H1 (cell line): ENCODE measurements around the gene DRC1. TPM values are rescaled to one million over a fixed set of nuclear protein-coding genes. Genes with fewer than 3 reads are reported as not detected.

Source experiments
- CTCF ChIA-PET: fragments of 300-600 bp; sonication (Branson Sonifier 250); formaldehyde crosslinking; loops from one replicate; lab custom pipeline; 2021; ENCODE audit not compliant: partially characterized antibody; lab: Charles Lee
- POLR2A ChIA-PET: fragments of 300-600 bp; sonication (Branson Sonifier 250); formaldehyde crosslinking; loops from one replicate; lab custom pipeline; 2021; ENCODE audit warnings: inconsistent platforms; ENCODE audit not compliant: partially characterized antibody; lab: Charles Lee
- DNase-seq, 2 experiments: peaks; one replicate each; pipeline versions ENCODE4 v3.0.0 to v3.0.0-alpha.2; 2010 to 2022; ENCODE audit warnings: low spot score in 2 of 2, low read depth in 1 of 2, mixed read lengths in 1 of 2
- FAIRE-seq: peaks from 2 replicates; lab custom pipeline; 2011; peaks lifted over from hg19 to GRCh38; lab: Jason Lieb, UNC
- H2AFZ ChIP-seq: 2 replicates; pipeline ENCODE4 v1.8.1; 2012; ENCODE audit warnings: low read length, inconsistent platforms
- H2AK5ac ChIP-seq: 2 replicates; pipeline ENCODE4 v1.6.1; 2013; ENCODE audit warnings: low read depth, low read length
- H2BK120ac ChIP-seq: replicated peaks from 2 replicates; pipeline ENCODE3; 2013; ENCODE audit warnings: low read depth, low read length, inconsistent platforms
- H2BK12ac ChIP-seq: 2 replicates; pipeline ENCODE4 v1.6.1; 2013; ENCODE audit warnings: low read depth, low read length
- H2BK15ac ChIP-seq: 2 replicates; pipeline ENCODE4 v1.6.1; 2013; ENCODE audit warnings: low read length
- H2BK20ac ChIP-seq: 2 replicates; pipeline ENCODE4 v1.6.1; 2013; ENCODE audit warnings: low read length
- H2BK5ac ChIP-seq: 2 replicates; pipeline ENCODE4 v1.6.1; 2013; ENCODE audit warnings: low read depth, low read length
- H3K14ac ChIP-seq: 2 replicates; pipeline ENCODE4 v1.6.1; 2013; ENCODE audit warnings: inconsistent platforms; ENCODE audit not compliant: insufficient read length
- H3K18ac ChIP-seq: 2 replicates; pipeline ENCODE4 v1.6.1; 2013; ENCODE audit warnings: low read length; ENCODE audit errors: extremely low read depth
- H3K23ac ChIP-seq: 2 replicates; pipeline ENCODE4 v1.6.1; 2013; ENCODE audit warnings: inconsistent platforms; ENCODE audit not compliant: insufficient read length
- H3K23me2 ChIP-seq: 2 replicates; pipeline ENCODE4 v1.6.1; 2013; ENCODE audit warnings: low read depth, low read length
- H3K27ac ChIP-seq: 2 replicates; pipeline ENCODE4 v1.6.1; 2011; ENCODE audit warnings: low read depth, low read length, inconsistent platforms
- H3K27me3 ChIP-seq, 4 experiments: replicated peaks in 1 of 4; 1 replicate in 1 of 4; 2 replicates in 3 of 4; pipeline versions ENCODE4 v1.6.1 to v1.8.1; 2011 to 2013; ENCODE audit warnings: low read length in 3 of 4, mild to moderate bottlenecking in 3 of 4, inconsistent platforms in 2 of 4, mixed read lengths in 2 of 4, moderate library complexity in 1 of 4; ENCODE audit not compliant: control insufficient read depth in 3 of 4, insufficient read depth in 3 of 4; ENCODE audit errors: extremely low read depth in 1 of 4
- H3K36me3 ChIP-seq, 4 experiments: 2 replicates each; pipeline versions ENCODE4 v1.6.1 to v1.8.1; 2011 to 2013; ENCODE audit warnings: mild to moderate bottlenecking in 4 of 4, low read length in 3 of 4, moderate library complexity in 2 of 4, control low read depth in 1 of 4, inconsistent platforms in 1 of 4; ENCODE audit not compliant: insufficient read depth in 4 of 4, control insufficient read depth in 2 of 4
- H3K4ac ChIP-seq: replicated peaks from 2 replicates; pipeline ENCODE3; 2013; ENCODE audit warnings: low read length, low read depth, mixed read lengths, inconsistent platforms; ENCODE audit not compliant: insufficient read length
- H3K4me1 ChIP-seq, 4 experiments: replicated peaks in 1 of 4; 1 replicate in 1 of 4; 2 replicates in 3 of 4; pipeline versions ENCODE4 v1.6.1 to v1.8.1; 2011 to 2013; ENCODE audit warnings: low read length in 3 of 4, inconsistent platforms in 2 of 4, mixed read lengths in 1 of 4; ENCODE audit not compliant: insufficient read depth in 4 of 4, control insufficient read depth in 3 of 4
- H3K4me2 ChIP-seq, 2 experiments: 2 replicates each; pipeline versions ENCODE4 v1.6.1 to v1.8.1; 2011 to 2013; ENCODE audit warnings: low read depth in 2 of 2, low read length in 2 of 2, control low read depth in 1 of 2, inconsistent platforms in 1 of 2, mild to moderate bottlenecking in 1 of 2; ENCODE audit not compliant: insufficient read depth in 1 of 2
- H3K4me3 ChIP-seq, 4 experiments: fragments of 200-600, 300-600 bp in 1 of 4; sonication (generic), shearing (Covaris generic), sonication (Bioruptor Twin) in 1 of 4; 2 replicates each; pipeline versions ENCODE4 v1.5.1 to v1.8.1; 2011 to 2016; ENCODE audit warnings: low read length in 4 of 4, low read depth in 3 of 4, control low read depth in 2 of 4, inconsistent platforms in 2 of 4, mild to moderate bottlenecking in 2 of 4, mixed read lengths in 1 of 4, moderate library complexity in 1 of 4; ENCODE audit not compliant: insufficient read depth in 2 of 4; ENCODE audit errors: extremely low read depth in 1 of 4
- H3K56ac ChIP-seq: replicated peaks from 2 replicates; pipeline ENCODE3; 2013; ENCODE audit warnings: low read depth, mild to moderate bottlenecking, mixed read lengths, low read length, inconsistent platforms; ENCODE audit not compliant: insufficient read length
- H3K79me1 ChIP-seq: 2 replicates; pipeline ENCODE4 v1.6.1; 2013; ENCODE audit warnings: low read depth, low read length, control low read depth
- H3K79me2 ChIP-seq, 2 experiments: 2 replicates each; pipeline versions ENCODE4 v1.6.1 to v1.8.1; 2012 to 2013; ENCODE audit warnings: low read length in 2 of 2, mild to moderate bottlenecking in 2 of 2, inconsistent platforms in 1 of 2; ENCODE audit not compliant: insufficient read depth in 2 of 2, control insufficient read depth in 1 of 2
- H3K9ac ChIP-seq, 4 experiments: replicated peaks in 1 of 4; 1 replicate in 1 of 4; 2 replicates in 3 of 4; pipeline versions ENCODE4 v1.6.1 to v1.8.1; 2011 to 2013; ENCODE audit warnings: low read depth in 3 of 4, low read length in 3 of 4, control low read depth in 2 of 4, mild to moderate bottlenecking in 2 of 4, moderate library complexity in 2 of 4, inconsistent platforms in 1 of 4; ENCODE audit errors: extremely low read depth in 1 of 4
- H3K9me3 ChIP-seq, 2 experiments: 2 replicates each; pipeline versions ENCODE4 v1.6.1 to v1.8.1; 2012 to 2013; ENCODE audit warnings: mild to moderate bottlenecking in 2 of 2, moderate library complexity in 2 of 2, control low read depth in 1 of 2, inconsistent platforms in 1 of 2, low read depth in 1 of 2, low read length in 1 of 2, mixed read lengths in 1 of 2; ENCODE audit not compliant: insufficient read depth in 2 of 2
- H4K20me1 ChIP-seq, 2 experiments: replicated peaks in 1 of 2; 2 replicates each; pipeline versions ENCODE3 to v1.8.1; 2011 to 2013; ENCODE audit warnings: inconsistent platforms in 2 of 2, low read length in 2 of 2, mild to moderate bottlenecking in 1 of 2; ENCODE audit not compliant: insufficient read depth in 2 of 2, control insufficient read depth in 1 of 2
- H4K5ac ChIP-seq: 2 replicates; pipeline ENCODE4 v1.6.1; 2013; ENCODE audit warnings: low read length, low read depth, mixed read lengths, inconsistent platforms; ENCODE audit not compliant: insufficient read length
- H4K8ac ChIP-seq: 2 replicates; pipeline ENCODE4 v1.8.0; 2013; ENCODE audit warnings: mild to moderate bottlenecking, moderate library complexity, low read length, inconsistent platforms; ENCODE audit not compliant: insufficient read depth; ENCODE audit errors: extremely low read depth
- H4K91ac ChIP-seq: replicated peaks from 2 replicates; pipeline ENCODE3; 2013; ENCODE audit warnings: low read length, mixed read lengths, inconsistent platforms; ENCODE audit not compliant: insufficient read length
- CBX5 ChIP-seq: fragments of 300-800, 300-1000 bp; sonication (generic); IDR thresholded peaks from 2 replicates; pipeline ENCODE4 v1.7.1; 2016; ENCODE audit warnings: antibody characterized with exemption, low read length, low read depth
- EP300 ChIP-seq, 2 experiments: IDR thresholded peaks; 1 replicate in 1 of 2; 2 replicates in 1 of 2; pipeline ENCODE4 v1.6.1; 2011 to 2012; ENCODE audit warnings: low read depth in 2 of 2, low read length in 2 of 2, mild to moderate bottlenecking in 2 of 2, borderline replicate concordance in 1 of 2, inconsistent platforms in 1 of 2, moderate library complexity in 1 of 2
- HDAC2 ChIP-seq, 2 experiments: fragments of 300-600 bp in 1 of 2; sonication (generic) in 1 of 2; IDR thresholded peaks; 2 replicates each; pipeline ENCODE4 v1.6.1; 2011 to 2012; ENCODE audit warnings: low read depth in 2 of 2, low read length in 2 of 2, mild to moderate bottlenecking in 2 of 2, moderate library complexity in 2 of 2, borderline replicate concordance in 1 of 2, inconsistent platforms in 1 of 2
- NANOG ChIP-seq: IDR thresholded peaks from 2 replicates; pipeline ENCODE4 v1.6.1; 2011; ENCODE audit warnings: low read length, low read depth, mild to moderate bottlenecking, inconsistent platforms; ENCODE audit not compliant: insufficient read depth, poor library complexity, severe bottlenecking
- RFX5 ChIP-seq: IDR thresholded peaks from 2 replicates; pipeline ENCODE4 v1.6.1; 2011; ENCODE audit warnings: low read depth, low read length, improper control_type of control experiment, borderline replicate concordance
- WGBS, 2 experiments: shearing (Covaris generic) in 1 of 2; methylation state at CpG; one replicate each; pipeline versions ENCODE4 v1.1.6 to v1.1.7; 2013 to 2015; ENCODE audit warnings: low lambda C conversion rate in 2 of 2, mixed read lengths in 2 of 2, inconsistent platforms in 1 of 2, low coverage in 1 of 2, missing lambda C conversion rate in 1 of 2; ENCODE audit not compliant: insufficient replicate concordance in 2 of 2, insufficient coverage in 1 of 2, insufficient read length in 1 of 2; ENCODE audit errors: extremely low coverage in 1 of 2, missing lambda C conversion rate in 1 of 2; 5-methylcytosine and 5-hydroxymethylcytosine counted together
- polyA plus RNA-seq, 7 experiments: library from polyadenylated mRNA; depleted of rRNA in 3 of 7; stranded (reverse) in 5 of 7; unstranded in 2 of 7; fragments of >200 nt in 5 of 7; fragments of 200-250 nt in 2 of 7; gene quantifications; 1 replicate in 5 of 7; 2 replicates in 1 of 7; 4 replicates in 1 of 7; pipeline versions ENCODE4 v1.2.1 to v1.2.3, GENCODE V29; 2011 to 2013; ENCODE audit warnings: missing spikeins in 2 of 7, mixed read lengths in 2 of 7
- total RNA-seq: library from RNA; stranded (reverse); fragmentation: NEBNext Ultra II Directional; extraction: Animal tissue kit (Norgen Biotek cat#: 25700); gene quantifications from 2 replicates; pipeline ENCODE4 v1.2.1, GENCODE V29; 2021

Gene DRC1
- total and polyA plus RNA-seq, 2 of the 8 experiments (the other 6 are each of a cell fraction or from before 2014, with no cell fraction given), result 0.08 TPM; not detected in 1

- Histone ChIP-seq H2BK15ac (no peak overlapping the region), H3K9ac (no peak overlapping the region), H4K20me1 (no peaks in the 10 kb centered on the region), H3K56ac (no peak overlapping the region), H4K91ac (no peak overlapping the region), H2AFZ (no peak overlapping the region), H3K4me3 (no peak overlapping the region), H3K18ac (no peak overlapping the region), H3K27me3 (no peaks in the 10 kb centered on the region), H3K79me2 (no peaks in the 10 kb centered on the region), H2AK5ac (no peak overlapping the region), H2BK12ac (no peak overlapping the region), H4K8ac (no peak overlapping the region)
- no peak for FAIRE-seq
- CTCF ChIA-PET, result interaction anchor here (0.8 to 2.6 kb wide), 4 partner anchors 12 to 21 kb away, joined by 3 to 9 read pairs (median 8); no protein-coding TSS in a partner anchor
- no peak for TF ChIP-seq NANOG
- TF ChIP-seq CBX5, result no peak
- TF ChIP-seq RFX5, result no peak
- TF ChIP-seq HDAC2 (IDR thresholded peaks at IDR 0.05; ENCODE audit: borderline replicate concordance in 1 of 2, low read depth in 2 of 2, low read length in 2 of 2), result no peak
- TF ChIP-seq EP300 (IDR thresholded peaks at IDR 0.05; ENCODE audit: borderline replicate concordance in 1 of 2, low read depth in 2 of 2, low read length in 2 of 2), result no peak
- TF ChIP-seq, all 59 proteins: peak for 0
- peak in 1 of 2 experiments; percentile 43 for DNase-seq
- H3K14ac ChIP-seq, result no peak overlapping the region
- no peak overlapping the region for H2BK5ac ChIP-seq
- WGBS, 2 experiments, result 91% methylated on average over 9 of the region's 9 CpGs; no CpG with 5 or more reads in 1 of the 2 experiments
- H3K4ac ChIP-seq, result no peak overlapping the region
- no peaks in the 10 kb centered on the region for H3K4me1 ChIP-seq
- no peaks in the 10 kb centered on the region for H3K23me2 ChIP-seq
- no peak overlapping the region for H3K27ac ChIP-seq
- H3K79me1 ChIP-seq, result no peaks in the 10 kb centered on the region
- H4K5ac ChIP-seq, result no peak overlapping the region
- H3K9me3 ChIP-seq, result no peaks in the 10 kb centered on the region
- no peak overlapping the region for H2BK20ac ChIP-seq
- no peak overlapping the region for H3K23ac ChIP-seq
- H3K36me3 ChIP-seq, result no peaks in the 10 kb centered on the region
- H2BK120ac ChIP-seq, result no peak overlapping the region
- POLR2A ChIA-PET, result interaction anchor here (0.7 to 1.3 kb wide), 2 partner anchors 10 to 61 kb away, joined by 3 to 4 read pairs; no protein-coding TSS in a partner anchor
- H3K4me2 ChIP-seq, result no peak overlapping the region
Observed at GRCh38 chr2:26448651-26449050, 46.9 kb downstream of the DRC1 start.
